Smooth muscle cell (in vitro differentiated cells): ENCODE results near the gene EVA1C. TPM values are rescaled to one million over a fixed set of nuclear protein-coding genes. Genes with fewer than 3 reads are reported as not detected.

ENCODE experiments used
- DNase-seq: peaks from one replicate; lab custom pipeline; 2025; ENCODE audit not compliant: unreplicated experiment; lab: John Stamatoyannopoulos, UW
- H2AFZ ChIP-seq: fragments of 200-600 bp; sonication (generic); 2 replicates; pipeline ENCODE4 v1.6.0; 2016; ENCODE audit warnings: antibody characterized with exemption, low read depth, mild to moderate bottlenecking
- H3F3A ChIP-seq: fragments of 200-600 bp; sonication (generic); 2 replicates; pipeline ENCODE4 v1.6.0; 2017; ENCODE audit warnings: antibody characterized with exemption, low read depth
- H3K27ac ChIP-seq: fragments of 200-600 bp; sonication (generic); 2 replicates; pipeline ENCODE4 v1.5.1; 2016; ENCODE audit warnings: low read depth, mild to moderate bottlenecking
- H3K27me3 ChIP-seq: fragments of 200-600 bp; sonication (generic); 2 replicates; pipeline ENCODE4 v1.6.1; 2016; ENCODE audit warnings: low read depth, mild to moderate bottlenecking
- H3K36me3 ChIP-seq: fragments of 200-600 bp; sonication (generic); 2 replicates; pipeline ENCODE4 v1.5.1; 2016; ENCODE audit warnings: low read depth
- H3K4me1 ChIP-seq: fragments of 200-600 bp; sonication (generic); 2 replicates; pipeline ENCODE4 v1.5.1; 2016; ENCODE audit warnings: low read depth
- H3K4me2 ChIP-seq: fragments of 200-600 bp; sonication (generic); 2 replicates; pipeline ENCODE4 v1.6.0; 2016; ENCODE audit warnings: mild to moderate bottlenecking
- H3K4me3 ChIP-seq: fragments of 200-600 bp; sonication (generic); 2 replicates; pipeline ENCODE4 v1.5.1; 2016; ENCODE audit warnings: mild to moderate bottlenecking
- H3K79me2 ChIP-seq: fragments of 200-600 bp; sonication (generic); 2 replicates; pipeline ENCODE4 v1.6.0; 2016; ENCODE audit warnings: low read depth, mild to moderate bottlenecking
- H3K9ac ChIP-seq: fragments of 200-600 bp; sonication (generic); 2 replicates; pipeline ENCODE4 v1.6.0; 2016; ENCODE audit warnings: low read depth
- H3K9me3 ChIP-seq: fragments of 200-600 bp; sonication (generic); replicated peaks from 2 replicates; pipeline ENCODE4 v1.5.1; 2016; ENCODE audit warnings: low read depth
- H4K20me1 ChIP-seq: fragments of 200-600 bp; sonication (generic); 2 replicates; pipeline ENCODE4 v1.6.0; 2016; ENCODE audit warnings: low read depth
- WGBS: methylation state at CpG from one replicate; pipeline ENCODE4 v1.1.7; 2016; ENCODE audit warnings: low lambda C conversion rate; 5-methylcytosine and 5-hydroxymethylcytosine counted together
- polyA plus RNA-seq: library from polyadenylated mRNA; unstranded; fragments of >200 nt; fragmentation: Nextera tagmentation; extraction: Ambion mirVana; gene quantifications from 2 replicates; pipeline ENCODE4 v1.2.1, GENCODE V29; 2016
- total RNA-seq: library from RNA; depleted of rRNA; stranded (reverse); fragments of >200 nt; gene quantifications from 2 replicates; pipeline ENCODE4 v1.2.3, GENCODE V29; 2014
- TF ChIP-seq, protein P1 (sequence below): fragments of 200-600 bp; sonication (generic); IDR thresholded peaks from 2 replicates; pipeline ENCODE4 v1.5.1; 2017; ENCODE audit warnings: borderline replicate concordance, mild to moderate bottlenecking, antibody characterized with exemption; ENCODE audit not compliant: insufficient read depth, poor library complexity, severe bottlenecking

The EVA1C gene
- total and polyA plus RNA-seq, 2 experiments from 2014 or later, result 1.9 to 3.7 TPM

DNA sequence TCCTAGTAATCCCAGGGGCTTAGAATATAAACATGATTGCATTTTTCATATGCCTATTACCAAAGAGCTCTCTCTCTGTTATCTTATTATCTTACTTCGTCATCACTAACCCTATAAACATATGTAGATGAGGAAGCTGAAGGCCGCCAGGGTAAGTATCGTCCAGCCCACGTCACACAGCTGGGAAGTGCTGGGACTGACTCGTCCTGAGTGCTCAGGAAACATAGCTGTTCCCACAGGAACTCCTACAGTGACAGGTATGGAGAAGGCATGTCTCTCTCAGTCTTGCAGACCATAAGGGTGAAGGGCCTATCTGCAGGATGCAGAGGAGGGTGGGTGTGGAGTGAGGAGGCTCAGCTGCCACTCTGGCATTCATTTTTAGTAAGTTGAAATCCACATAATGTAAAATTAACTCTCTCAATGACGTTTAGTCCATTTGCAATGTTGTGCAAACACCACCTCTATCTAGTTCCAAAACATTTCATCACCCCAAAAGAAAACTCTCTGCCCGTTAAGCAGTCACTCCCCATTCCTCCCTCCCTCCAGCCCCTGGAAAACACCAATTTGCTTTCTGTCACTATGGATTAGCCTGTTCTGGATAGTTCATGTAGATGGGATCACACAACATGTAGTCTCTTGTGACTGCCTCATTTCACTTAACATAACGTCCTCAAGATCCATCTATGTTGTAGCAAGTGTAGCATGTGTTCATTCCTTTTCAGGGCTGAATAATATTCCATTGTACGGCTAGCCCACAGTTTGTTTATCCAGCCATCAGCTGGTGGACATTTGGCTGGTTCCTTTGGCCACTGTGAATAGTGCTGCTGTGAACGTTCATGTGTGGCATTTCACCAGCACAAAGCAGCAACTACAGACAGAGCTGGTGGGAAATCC is 104.5 kb downstream of the EVA1C start:
- Histone ChIP-seq H3K9me3 (no peaks in the 10 kb centered on the region), H3K79me2 (no peaks in the 10 kb centered on the region), H3K27me3 (no peaks in the 10 kb centered on the region), H3K4me3 (no peak overlapping the region), H3K4me1 (peaks cover 8% of the 10 kb centered on the region), H3K36me3 (no peaks in the 10 kb centered on the region), H3F3A (peaks cover 3% of the 10 kb centered on the region), H3K4me2 (no peak overlapping the region), H2AFZ (no peak overlapping the region), H3K9ac (no peak overlapping the region), H4K20me1 (no peaks in the 10 kb centered on the region), H3K27ac (peak overlapping the region; percentile 72)
- TF ChIP-seq, protein P1, sequence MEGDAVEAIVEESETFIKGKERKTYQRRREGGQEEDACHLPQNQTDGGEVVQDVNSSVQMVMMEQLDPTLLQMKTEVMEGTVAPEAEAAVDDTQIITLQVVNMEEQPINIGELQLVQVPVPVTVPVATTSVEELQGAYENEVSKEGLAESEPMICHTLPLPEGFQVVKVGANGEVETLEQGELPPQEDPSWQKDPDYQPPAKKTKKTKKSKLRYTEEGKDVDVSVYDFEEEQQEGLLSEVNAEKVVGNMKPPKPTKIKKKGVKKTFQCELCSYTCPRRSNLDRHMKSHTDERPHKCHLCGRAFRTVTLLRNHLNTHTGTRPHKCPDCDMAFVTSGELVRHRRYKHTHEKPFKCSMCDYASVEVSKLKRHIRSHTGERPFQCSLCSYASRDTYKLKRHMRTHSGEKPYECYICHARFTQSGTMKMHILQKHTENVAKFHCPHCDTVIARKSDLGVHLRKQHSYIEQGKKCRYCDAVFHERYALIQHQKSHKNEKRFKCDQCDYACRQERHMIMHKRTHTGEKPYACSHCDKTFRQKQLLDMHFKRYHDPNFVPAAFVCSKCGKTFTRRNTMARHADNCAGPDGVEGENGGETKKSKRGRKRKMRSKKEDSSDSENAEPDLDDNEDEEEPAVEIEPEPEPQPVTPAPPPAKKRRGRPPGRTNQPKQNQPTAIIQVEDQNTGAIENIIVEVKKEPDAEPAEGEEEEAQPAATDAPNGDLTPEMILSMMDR, result no peak
- DNase-seq, result no peak
- 49% methylated on average over 10 of the region's 10 CpGs for WGBS

DNA sequence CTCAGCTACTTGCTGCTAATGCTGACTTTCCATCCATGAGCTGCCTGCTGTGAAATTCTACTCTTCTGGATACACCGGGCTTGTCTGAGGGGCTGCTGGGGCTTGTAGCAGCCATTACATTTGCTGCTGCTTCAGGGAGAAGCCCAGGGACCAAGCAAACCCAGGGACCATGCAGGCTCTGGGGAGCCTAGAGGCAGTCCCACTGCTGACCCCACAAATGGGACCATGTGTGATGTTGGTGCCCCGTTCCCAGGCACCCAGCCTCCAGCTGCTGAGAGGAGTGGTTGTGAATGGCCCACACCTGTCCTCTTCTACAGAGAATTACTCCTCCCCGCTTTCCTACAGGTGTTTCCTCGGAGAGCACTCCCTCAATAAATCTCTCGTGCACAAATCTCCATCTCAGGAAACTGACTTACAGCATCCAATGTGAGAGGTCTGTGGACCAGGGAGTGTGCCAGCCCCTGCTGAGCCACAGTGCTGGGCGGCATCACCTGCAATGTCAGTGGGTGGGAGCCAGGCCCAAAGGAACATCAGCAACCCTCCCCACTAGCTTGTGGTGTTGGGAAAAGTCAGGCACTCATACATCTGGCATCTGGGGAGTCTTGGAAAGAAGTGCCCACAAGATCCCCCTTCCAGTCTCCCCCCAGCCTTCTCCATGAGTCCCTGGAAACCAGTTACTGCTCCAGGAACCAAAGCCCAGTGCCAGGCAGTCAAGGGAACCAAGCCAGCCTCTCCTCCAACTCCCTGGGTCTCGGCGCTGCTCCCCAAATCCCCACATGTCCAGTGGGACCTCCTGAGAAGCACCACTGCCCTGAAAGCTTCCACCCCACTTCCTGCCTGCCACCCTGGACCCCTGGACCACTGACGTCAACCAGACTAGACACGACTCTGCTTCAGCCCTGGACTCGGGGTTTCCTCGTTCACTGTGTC is 107.7 kb downstream of the EVA1C start:
- H3K4me1 ChIP-seq, result peaks cover 19% of the 10 kb centered on the region
- no peak overlapping the region for H2AFZ ChIP-seq
- TF ChIP-seq, protein P1, result no peak
- no peak overlapping the region for H3K4me2 ChIP-seq
- H3K9ac ChIP-seq, result no peak overlapping the region
- H3F3A ChIP-seq, result peaks cover 6% of the 10 kb centered on the region
- 92% methylated on average over 12 of the region's 12 CpGs for WGBS
- no peaks in the 10 kb centered on the region for H3K36me3 ChIP-seq
- H3K9me3 ChIP-seq, result no peaks in the 10 kb centered on the region
- no peak overlapping the region for H3K4me3 ChIP-seq
- H3K27me3 ChIP-seq, result no peaks in the 10 kb centered on the region
- H4K20me1 ChIP-seq, result no peaks in the 10 kb centered on the region
- no peaks in the 10 kb centered on the region for H3K79me2 ChIP-seq
- peak overlapping the region; percentile 78 for H3K27ac ChIP-seq
- no peak for DNase-seq

DNA sequence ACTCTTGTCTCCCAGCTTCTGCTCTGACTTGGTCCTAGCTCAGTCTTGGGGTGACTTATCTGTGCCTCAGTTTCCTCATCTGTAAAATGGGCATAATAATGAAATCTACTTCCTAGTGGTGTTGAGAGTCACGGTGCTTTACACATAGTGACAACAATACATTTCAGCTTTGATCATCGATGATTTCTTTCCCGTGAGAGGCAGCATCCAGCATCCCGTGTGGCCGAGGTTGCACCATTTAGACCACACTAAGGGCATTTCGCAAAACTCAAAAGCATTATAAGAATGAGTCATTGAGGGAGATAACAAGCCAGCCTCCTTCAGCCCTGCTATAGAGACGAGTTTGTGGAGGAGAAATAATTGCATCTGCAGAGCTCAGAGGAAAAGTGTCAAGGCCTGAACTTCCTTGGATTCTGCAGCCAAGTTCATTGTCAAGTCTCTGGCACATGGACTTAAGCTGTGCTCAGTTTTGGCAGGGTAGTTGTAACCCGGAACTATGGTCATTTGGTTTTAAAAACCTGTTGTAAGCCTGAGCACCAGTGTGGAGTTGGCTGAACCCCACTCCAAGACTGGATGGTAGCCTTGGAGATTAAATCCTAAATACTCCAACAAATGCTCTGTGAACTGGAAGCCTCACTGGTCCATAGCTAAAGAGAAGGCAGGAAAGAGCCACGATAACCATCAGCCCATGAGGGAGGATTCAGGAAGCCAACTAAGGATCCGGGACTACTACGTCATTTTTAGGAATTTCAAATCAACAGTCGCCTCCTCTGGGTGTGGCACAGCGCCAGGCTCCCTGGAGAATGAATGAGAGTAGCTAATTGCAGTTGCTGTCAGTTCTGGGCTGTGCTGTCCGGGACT is 108.6 kb downstream of the EVA1C start:
- H3K4me3 ChIP-seq, result no peak overlapping the region
- H4K20me1 ChIP-seq, result no peaks in the 10 kb centered on the region
- peak overlapping the region; percentile 44 for H3K9ac ChIP-seq
- peak overlapping the region; percentile 78 for H3K27ac ChIP-seq
- peaks cover 19% of the 10 kb centered on the region for H3K4me1 ChIP-seq
- H2AFZ ChIP-seq, result no peak overlapping the region
- H3K27me3 ChIP-seq, result no peaks in the 10 kb centered on the region
- DNase-seq, result peak; percentile 8
- H3K4me2 ChIP-seq, result peak overlapping the region; percentile 14
- no peaks in the 10 kb centered on the region for H3K9me3 ChIP-seq
- H3K79me2 ChIP-seq, result no peaks in the 10 kb centered on the region
- H3F3A ChIP-seq, result peaks cover 6% of the 10 kb centered on the region
- TF ChIP-seq, protein P1, result no peak
- H3K36me3 ChIP-seq, result no peaks in the 10 kb centered on the region
- WGBS, result 31% methylated on average over 14 of the region's 14 CpGs
